GM23338 (cell line): Measurements from ENCODE around the gene EDA. TPM values are rescaled to one million over a fixed set of nuclear protein-coding genes. Genes with fewer than 3 reads are reported as not detected.

ENCODE experiments used
- ATAC-seq: fragments of 200-7000 bp; cut with Tn5 transposase; 3 replicates; pipeline ENCODE4 v1.9.1; 2020
- DNase-seq: peaks from one replicate; pipeline ENCODE4 v3.0.0-alpha.2; 2015; ENCODE audit warnings: low spot score
- H2AFZ ChIP-seq: fragments of 200-600 bp; sonication (generic); 2 replicates; pipeline ENCODE4 v1.8.0; 2016; ENCODE audit warnings: antibody characterized with exemption, mild to moderate bottlenecking, moderate library complexity
- H3F3A ChIP-seq: fragments of 200-600 bp; sonication (generic); replicated peaks from 2 replicates; pipeline ENCODE4 v1.8.0; 2017; ENCODE audit warnings: antibody characterized with exemption, mixed run types, low read depth
- H3K27ac ChIP-seq: fragments of 200-600 bp; sonication (generic); 2 replicates; pipeline ENCODE4 v1.6.1; 2016; ENCODE audit warnings: low read depth
- H3K27me3 ChIP-seq: fragments of 200-600 bp; sonication (generic); 2 replicates; pipeline ENCODE4 v1.8.0; 2016; ENCODE audit warnings: mild to moderate bottlenecking, mixed run types, moderate library complexity; ENCODE audit not compliant: insufficient read depth
- H3K36me3 ChIP-seq: fragments of 200-600 bp; sonication (generic); 2 replicates; pipeline ENCODE4 v1.8.0; 2016; ENCODE audit warnings: mild to moderate bottlenecking; ENCODE audit not compliant: insufficient read depth
- H3K4me1 ChIP-seq: fragments of 200-600 bp; sonication (generic); 2 replicates; pipeline ENCODE4 v1.8.0; 2016; ENCODE audit warnings: mild to moderate bottlenecking, moderate library complexity; ENCODE audit not compliant: insufficient read depth
- H3K4me2 ChIP-seq: fragments of 200-600 bp; sonication (generic); 2 replicates; pipeline ENCODE4 v1.7.1; 2017; ENCODE audit warnings: mixed run types
- H3K4me3 ChIP-seq: fragments of 200-600 bp; sonication (generic); 2 replicates; pipeline ENCODE4 v1.6.1; 2016; ENCODE audit warnings: mixed run types
- H3K79me2 ChIP-seq: fragments of 200-600 bp; sonication (generic); replicated peaks from 2 replicates; pipeline ENCODE4 v1.8.0; 2017; ENCODE audit warnings: mild to moderate bottlenecking; ENCODE audit not compliant: insufficient read depth
- H3K9me2 ChIP-seq: fragments of 200-600 bp; sonication (generic); 2 replicates; pipeline ENCODE4 v1.8.0; 2017; ENCODE audit not compliant: insufficient read depth
- H4K20me1 ChIP-seq: fragments of 200-600 bp; sonication (generic); replicated peaks from 2 replicates; pipeline ENCODE4 v1.8.0; 2017; ENCODE audit warnings: mild to moderate bottlenecking; ENCODE audit not compliant: insufficient read depth
- H3K27ac Mint-ChIP-seq: 2 replicates; pipeline ENCODE4 v1.8.0; 2020; ENCODE audit warnings: inconsistent platforms, mild to moderate bottlenecking, moderate library complexity, mixed read lengths
- H3K27me3 Mint-ChIP-seq: 3 replicates; pipeline ENCODE4 v1.8.0; 2022; ENCODE audit warnings: low read depth, mild to moderate bottlenecking, moderate library complexity, mixed read lengths, inconsistent platforms; ENCODE audit not compliant: insufficient read depth, poor library complexity
- H3K36me3 Mint-ChIP-seq: 3 replicates; pipeline ENCODE4 v1.8.0; 2021; ENCODE audit warnings: low read depth, mild to moderate bottlenecking, inconsistent platforms, moderate library complexity, mixed read lengths
- H3K4me1 Mint-ChIP-seq: 3 replicates; pipeline ENCODE4 v1.8.0; 2020; ENCODE audit warnings: mild to moderate bottlenecking, inconsistent platforms, mixed read lengths
- H3K4me3 Mint-ChIP-seq: 3 replicates; pipeline ENCODE4 v1.8.0; 2021; ENCODE audit warnings: moderate library complexity, mild to moderate bottlenecking, inconsistent platforms, mixed read lengths
- H3K9me3 Mint-ChIP-seq: 3 replicates; pipeline ENCODE4 v1.8.0; 2020; ENCODE audit warnings: moderate library complexity, mild to moderate bottlenecking, inconsistent platforms, mixed read lengths
- CREB1 ChIP-seq: fragments of 250-450 bp; sonication (Bioruptor Pico); IDR thresholded peaks from 2 replicates; pipeline ENCODE4 v1.5.0; 2020; ENCODE audit warnings: low read depth, mild to moderate bottlenecking, moderate library complexity
- EZH2 ChIP-seq: fragments of 200-600 bp; sonication (generic); IDR thresholded peaks from one replicate; pipeline ENCODE4 v1.8.0; 2017; ENCODE audit warnings: antibody characterized with exemption, mild to moderate bottlenecking, low read depth; ENCODE audit not compliant: unreplicated experiment
- EZH2phosphoT487 ChIP-seq: fragments of 200-600 bp; sonication (generic); IDR thresholded peaks from one replicate; pipeline ENCODE4 v1.8.1; 2018; ENCODE audit warnings: antibody characterized with exemption; ENCODE audit not compliant: unreplicated experiment
- JUNB ChIP-seq: IDR thresholded peaks from one replicate; pipeline ENCODE4 v1.6.1; 2016; ENCODE audit warnings: antibody characterized with exemption; ENCODE audit not compliant: unreplicated experiment
- NANOG ChIP-seq: IDR thresholded peaks from 2 replicates; pipeline ENCODE4 v1.6.1; 2016; ENCODE audit warnings: antibody characterized with exemption, borderline replicate concordance
- POLR2AphosphoS5 ChIP-seq: IDR thresholded peaks from 2 replicates; pipeline ENCODE4 v1.6.1; 2016; ENCODE audit warnings: antibody characterized with exemption, low read depth
- STAT1 ChIP-seq: IDR thresholded peaks from one replicate; pipeline ENCODE4 v1.6.1; 2016; ENCODE audit warnings: antibody characterized with exemption; ENCODE audit not compliant: unreplicated experiment
- ZNF114 ChIP-seq: fragments of 250-450 bp; sonication (Bioruptor Pico); IDR thresholded peaks from 2 replicates; pipeline ENCODE4 v1.5.0; 2020; ENCODE audit warnings: mild to moderate bottlenecking, moderate library complexity
- ZNF331 ChIP-seq: fragments of 250-450 bp; sonication (Bioruptor Pico); IDR thresholded peaks from 2 replicates; pipeline ENCODE4 v1.5.0; 2020; ENCODE audit warnings: low read depth, mild to moderate bottlenecking, moderate library complexity
- polyA plus RNA-seq: library from polyadenylated mRNA; unstranded; fragments of >200 nt; fragmentation: Nextera tagmentation; extraction: Ambion mirVana; gene quantifications from 2 replicates; pipeline ENCODE4 v1.2.1, GENCODE V29; 2016
- total RNA-seq: library from RNA; depleted of rRNA; stranded (reverse); fragments of >200 nt; shearing (Covaris generic); gene quantifications from 2 replicates; pipeline ENCODE4 v1.2.3, GENCODE V29; 2014
- TF ChIP-seq, protein P1 (sequence below): fragments of 250-450 bp; sonication (Bioruptor Pico); IDR thresholded peaks from 2 replicates; pipeline ENCODE4 v1.5.0; 2020; ENCODE audit warnings: mild to moderate bottlenecking, moderate library complexity
- TF ChIP-seq, protein P2 (sequence below): IDR thresholded peaks from one replicate; pipeline ENCODE4 v1.6.1; 2018; ENCODE audit warnings: antibody characterized with exemption; ENCODE audit not compliant: unreplicated experiment
- TF ChIP-seq, protein P3 (sequence below), 2 experiments: fragments of 200-600 bp in 1 of 2; sonication (generic) in 1 of 2; conservative IDR thresholded peaks; 2 replicates each; pipeline versions ENCODE4 v1.5.1 to v1.6.1; 2016 to 2017; ENCODE audit warnings: antibody characterized with exemption in 2 of 2, low read depth in 2 of 2, mild to moderate bottlenecking in 2 of 2, moderate library complexity in 1 of 2
- TF ChIP-seq, protein P4 (sequence below): IDR thresholded peaks from 2 replicates; pipeline ENCODE4 v1.6.1; 2016; ENCODE audit warnings: antibody characterized with exemption

EDA gene
- total and polyA plus RNA-seq, 2 experiments from 2014 or later, result 6.6 to 19.6 TPM

DNA sequence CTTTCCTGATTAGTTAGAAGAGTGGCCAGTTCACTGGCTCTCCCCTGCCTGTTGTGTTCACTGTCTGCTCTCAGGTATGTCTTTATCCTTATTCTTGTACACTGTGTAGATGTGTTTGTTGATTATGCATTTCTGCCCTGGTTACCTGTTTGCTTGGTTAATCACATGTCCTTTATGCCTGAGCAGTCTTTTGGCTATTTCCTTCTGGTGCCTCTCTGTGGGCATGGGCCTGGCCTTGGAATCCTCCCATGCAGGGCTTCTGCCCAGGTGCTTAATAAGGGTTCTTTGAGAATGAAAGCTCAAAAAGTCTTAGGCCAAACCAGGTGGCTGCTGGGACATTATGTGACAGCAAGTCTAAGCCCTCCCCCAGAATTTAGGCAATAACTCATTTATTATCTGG, 472.8 kb downstream of the EDA start:
- ATAC-seq (no peak), DNase-seq (no peak)
- Histone ChIP-seq H2AFZ (no peak overlapping the region), H3K27ac (no peak overlapping the region), H4K20me1 (no peaks in the 10 kb centered on the region), H3F3A (no peaks in the 10 kb centered on the region), H3K36me3 (no peaks in the 10 kb centered on the region), H3K4me2 (no peak overlapping the region), H3K4me3 (no peak overlapping the region), H3K9me2 (no peaks in the 10 kb centered on the region), H3K27me3 (no peaks in the 10 kb centered on the region), H3K4me1 (peaks cover 5% of the 10 kb centered on the region), H3K79me2 (no peaks in the 10 kb centered on the region)
- Mint-ChIP-seq H3K36me3 (no peaks in the 10 kb centered on the region), H3K27ac (no peak overlapping the region), H3K4me1 (peaks cover 6% of the 10 kb centered on the region; the same call in 1 of the 3 replicates), H3K4me3 (no peak overlapping the region), H3K9me3 (no peaks in the 10 kb centered on the region), H3K27me3 (peaks cover 3% of the 10 kb centered on the region)
- TF ChIP-seq STAT1, result no peak
- TF ChIP-seq ZNF331 (CRISPR knock-in tag), result no peak
- TF ChIP-seq ZNF114 (CRISPR knock-in tag), result no peak
- TF ChIP-seq, protein P1, sequence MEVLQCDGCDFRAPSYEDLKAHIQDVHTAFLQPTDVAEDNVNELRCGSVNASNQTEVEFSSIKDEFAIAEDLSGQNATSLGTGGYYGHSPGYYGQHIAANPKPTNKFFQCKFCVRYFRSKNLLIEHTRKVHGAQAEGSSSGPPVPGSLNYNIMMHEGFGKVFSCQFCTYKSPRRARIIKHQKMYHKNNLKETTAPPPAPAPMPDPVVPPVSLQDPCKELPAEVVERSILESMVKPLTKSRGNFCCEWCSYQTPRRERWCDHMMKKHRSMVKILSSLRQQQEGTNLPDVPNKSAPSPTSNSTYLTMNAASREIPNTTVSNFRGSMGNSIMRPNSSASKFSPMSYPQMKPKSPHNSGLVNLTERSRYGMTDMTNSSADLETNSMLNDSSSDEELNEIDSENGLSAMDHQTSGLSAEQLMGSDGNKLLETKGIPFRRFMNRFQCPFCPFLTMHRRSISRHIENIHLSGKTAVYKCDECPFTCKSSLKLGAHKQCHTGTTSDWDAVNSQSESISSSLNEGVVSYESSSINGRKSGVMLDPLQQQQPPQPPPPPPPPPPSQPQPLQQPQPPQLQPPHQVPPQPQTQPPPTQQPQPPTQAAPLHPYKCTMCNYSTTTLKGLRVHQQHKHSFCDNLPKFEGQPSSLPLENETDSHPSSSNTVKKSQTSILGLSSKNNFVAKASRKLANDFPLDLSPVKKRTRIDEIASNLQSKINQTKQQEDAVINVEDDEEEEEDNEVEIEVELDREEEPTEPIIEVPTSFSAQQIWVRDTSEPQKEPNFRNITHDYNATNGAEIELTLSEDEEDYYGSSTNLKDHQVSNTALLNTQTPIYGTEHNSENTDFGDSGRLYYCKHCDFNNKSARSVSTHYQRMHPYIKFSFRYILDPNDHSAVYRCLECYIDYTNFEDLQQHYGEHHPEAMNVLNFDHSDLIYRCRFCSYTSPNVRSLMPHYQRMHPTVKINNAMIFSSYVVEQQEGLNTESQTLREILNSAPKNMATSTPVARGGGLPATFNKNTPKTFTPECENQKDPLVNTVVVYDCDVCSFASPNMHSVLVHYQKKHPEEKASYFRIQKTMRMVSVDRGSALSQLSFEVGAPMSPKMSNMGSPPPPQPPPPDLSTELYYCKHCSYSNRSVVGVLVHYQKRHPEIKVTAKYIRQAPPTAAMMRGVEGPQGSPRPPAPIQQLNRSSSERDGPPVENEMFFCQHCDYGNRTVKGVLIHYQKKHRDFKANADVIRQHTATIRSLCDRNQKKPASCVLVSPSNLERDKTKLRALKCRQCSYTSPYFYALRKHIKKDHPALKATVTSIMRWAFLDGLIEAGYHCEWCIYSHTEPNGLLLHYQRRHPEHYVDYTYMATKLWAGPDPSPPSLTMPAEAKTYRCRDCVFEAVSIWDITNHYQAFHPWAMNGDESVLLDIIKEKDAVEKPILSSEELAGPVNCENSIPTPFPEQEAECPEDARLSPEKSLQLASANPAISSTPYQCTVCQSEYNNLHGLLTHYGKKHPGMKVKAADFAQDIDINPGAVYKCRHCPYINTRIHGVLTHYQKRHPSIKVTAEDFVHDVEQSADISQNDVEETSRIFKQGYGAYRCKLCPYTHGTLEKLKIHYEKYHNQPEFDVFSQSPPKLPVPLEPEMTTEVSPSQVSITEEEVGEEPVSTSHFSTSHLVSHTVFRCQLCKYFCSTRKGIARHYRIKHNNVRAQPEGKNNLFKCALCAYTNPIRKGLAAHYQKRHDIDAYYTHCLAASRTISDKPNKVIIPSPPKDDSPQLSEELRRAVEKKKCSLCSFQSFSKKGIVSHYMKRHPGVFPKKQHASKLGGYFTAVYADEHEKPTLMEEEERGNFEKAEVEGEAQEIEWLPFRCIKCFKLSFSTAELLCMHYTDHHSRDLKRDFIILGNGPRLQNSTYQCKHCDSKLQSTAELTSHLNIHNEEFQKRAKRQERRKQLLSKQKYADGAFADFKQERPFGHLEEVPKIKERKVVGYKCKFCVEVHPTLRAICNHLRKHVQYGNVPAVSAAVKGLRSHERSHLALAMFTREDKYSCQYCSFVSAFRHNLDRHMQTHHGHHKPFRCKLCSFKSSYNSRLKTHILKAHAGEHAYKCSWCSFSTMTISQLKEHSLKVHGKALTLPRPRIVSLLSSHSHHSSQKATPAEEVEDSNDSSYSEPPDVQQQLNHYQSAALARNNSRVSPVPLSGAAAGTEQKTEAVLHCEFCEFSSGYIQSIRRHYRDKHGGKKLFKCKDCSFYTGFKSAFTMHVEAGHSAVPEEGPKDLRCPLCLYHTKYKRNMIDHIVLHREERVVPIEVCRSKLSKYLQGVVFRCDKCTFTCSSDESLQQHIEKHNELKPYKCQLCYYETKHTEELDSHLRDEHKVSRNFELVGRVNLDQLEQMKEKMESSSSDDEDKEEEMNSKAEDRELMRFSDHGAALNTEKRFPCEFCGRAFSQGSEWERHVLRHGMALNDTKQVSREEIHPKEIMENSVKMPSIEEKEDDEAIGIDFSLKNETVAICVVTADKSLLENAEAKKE, result no peak
- no peak for TF ChIP-seq NANOG
- TF ChIP-seq, protein P2, sequence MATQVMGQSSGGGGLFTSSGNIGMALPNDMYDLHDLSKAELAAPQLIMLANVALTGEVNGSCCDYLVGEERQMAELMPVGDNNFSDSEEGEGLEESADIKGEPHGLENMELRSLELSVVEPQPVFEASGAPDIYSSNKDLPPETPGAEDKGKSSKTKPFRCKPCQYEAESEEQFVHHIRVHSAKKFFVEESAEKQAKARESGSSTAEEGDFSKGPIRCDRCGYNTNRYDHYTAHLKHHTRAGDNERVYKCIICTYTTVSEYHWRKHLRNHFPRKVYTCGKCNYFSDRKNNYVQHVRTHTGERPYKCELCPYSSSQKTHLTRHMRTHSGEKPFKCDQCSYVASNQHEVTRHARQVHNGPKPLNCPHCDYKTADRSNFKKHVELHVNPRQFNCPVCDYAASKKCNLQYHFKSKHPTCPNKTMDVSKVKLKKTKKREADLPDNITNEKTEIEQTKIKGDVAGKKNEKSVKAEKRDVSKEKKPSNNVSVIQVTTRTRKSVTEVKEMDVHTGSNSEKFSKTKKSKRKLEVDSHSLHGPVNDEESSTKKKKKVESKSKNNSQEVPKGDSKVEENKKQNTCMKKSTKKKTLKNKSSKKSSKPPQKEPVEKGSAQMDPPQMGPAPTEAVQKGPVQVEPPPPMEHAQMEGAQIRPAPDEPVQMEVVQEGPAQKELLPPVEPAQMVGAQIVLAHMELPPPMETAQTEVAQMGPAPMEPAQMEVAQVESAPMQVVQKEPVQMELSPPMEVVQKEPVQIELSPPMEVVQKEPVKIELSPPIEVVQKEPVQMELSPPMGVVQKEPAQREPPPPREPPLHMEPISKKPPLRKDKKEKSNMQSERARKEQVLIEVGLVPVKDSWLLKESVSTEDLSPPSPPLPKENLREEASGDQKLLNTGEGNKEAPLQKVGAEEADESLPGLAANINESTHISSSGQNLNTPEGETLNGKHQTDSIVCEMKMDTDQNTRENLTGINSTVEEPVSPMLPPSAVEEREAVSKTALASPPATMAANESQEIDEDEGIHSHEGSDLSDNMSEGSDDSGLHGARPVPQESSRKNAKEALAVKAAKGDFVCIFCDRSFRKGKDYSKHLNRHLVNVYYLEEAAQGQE, result no peak
- TF ChIP-seq, protein P3, sequence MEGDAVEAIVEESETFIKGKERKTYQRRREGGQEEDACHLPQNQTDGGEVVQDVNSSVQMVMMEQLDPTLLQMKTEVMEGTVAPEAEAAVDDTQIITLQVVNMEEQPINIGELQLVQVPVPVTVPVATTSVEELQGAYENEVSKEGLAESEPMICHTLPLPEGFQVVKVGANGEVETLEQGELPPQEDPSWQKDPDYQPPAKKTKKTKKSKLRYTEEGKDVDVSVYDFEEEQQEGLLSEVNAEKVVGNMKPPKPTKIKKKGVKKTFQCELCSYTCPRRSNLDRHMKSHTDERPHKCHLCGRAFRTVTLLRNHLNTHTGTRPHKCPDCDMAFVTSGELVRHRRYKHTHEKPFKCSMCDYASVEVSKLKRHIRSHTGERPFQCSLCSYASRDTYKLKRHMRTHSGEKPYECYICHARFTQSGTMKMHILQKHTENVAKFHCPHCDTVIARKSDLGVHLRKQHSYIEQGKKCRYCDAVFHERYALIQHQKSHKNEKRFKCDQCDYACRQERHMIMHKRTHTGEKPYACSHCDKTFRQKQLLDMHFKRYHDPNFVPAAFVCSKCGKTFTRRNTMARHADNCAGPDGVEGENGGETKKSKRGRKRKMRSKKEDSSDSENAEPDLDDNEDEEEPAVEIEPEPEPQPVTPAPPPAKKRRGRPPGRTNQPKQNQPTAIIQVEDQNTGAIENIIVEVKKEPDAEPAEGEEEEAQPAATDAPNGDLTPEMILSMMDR (conservative IDR thresholded peaks at IDR 0.05; ENCODE audit: low read depth in 2 of 2), result no peak
- TF ChIP-seq CREB1 (CRISPR knock-in tag), result no peak
- no peak for TF ChIP-seq JUNB
- TF ChIP-seq, protein P4, sequence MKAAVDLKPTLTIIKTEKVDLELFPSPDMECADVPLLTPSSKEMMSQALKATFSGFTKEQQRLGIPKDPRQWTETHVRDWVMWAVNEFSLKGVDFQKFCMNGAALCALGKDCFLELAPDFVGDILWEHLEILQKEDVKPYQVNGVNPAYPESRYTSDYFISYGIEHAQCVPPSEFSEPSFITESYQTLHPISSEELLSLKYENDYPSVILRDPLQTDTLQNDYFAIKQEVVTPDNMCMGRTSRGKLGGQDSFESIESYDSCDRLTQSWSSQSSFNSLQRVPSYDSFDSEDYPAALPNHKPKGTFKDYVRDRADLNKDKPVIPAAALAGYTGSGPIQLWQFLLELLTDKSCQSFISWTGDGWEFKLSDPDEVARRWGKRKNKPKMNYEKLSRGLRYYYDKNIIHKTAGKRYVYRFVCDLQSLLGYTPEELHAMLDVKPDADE, result no peak
- no peak for TF ChIP-seq POLR2AphosphoS5
- no peak for TF ChIP-seq EZH2
- no peak for TF ChIP-seq EZH2phosphoT487
